H1 (cell line): ENCODE results near the gene DNAAF6.

Experiments used
- CBX5 ChIP-seq: fragments of 300-800, 300-1000 bp; sonication (generic); IDR thresholded peaks from 2 replicates; pipeline ENCODE4 v1.7.1; 2016; ENCODE audit warnings: antibody characterized with exemption, low read length, low read depth
- CHD2 ChIP-seq: IDR thresholded peaks from 2 replicates; pipeline ENCODE4 v1.6.1; 2012; ENCODE audit warnings: low read length, improper control_type of control experiment
- CHD7 ChIP-seq: fragments of 300-600 bp; sonication (generic); IDR thresholded peaks from 2 replicates; pipeline ENCODE4 v1.7.1; 2012; ENCODE audit warnings: low read length, moderate library complexity, mild to moderate bottlenecking, inconsistent platforms; ENCODE audit not compliant: insufficient replicate concordance
- CTBP2 ChIP-seq: IDR thresholded peaks from 2 replicates; pipeline ENCODE4 v1.7.0; 2011; ENCODE audit warnings: borderline replicate concordance, mild to moderate bottlenecking, moderate library complexity, mixed read lengths, low read length; ENCODE audit not compliant: insufficient read depth, insufficient read length
- KDM5A ChIP-seq: fragments of 200-600 bp; IDR thresholded peaks from 2 replicates; pipeline ENCODE4 v1.7.1; 2012; ENCODE audit warnings: mild to moderate bottlenecking, low read length, inconsistent platforms, mixed read lengths
- MAX ChIP-seq: IDR thresholded peaks from 2 replicates; pipeline ENCODE4 v1.6.1; 2012; ENCODE audit warnings: inconsistent platforms
- NRF1 ChIP-seq: IDR thresholded peaks from 2 replicates; pipeline ENCODE4 v1.6.1; 2011; ENCODE audit warnings: mild to moderate bottlenecking, low read depth, low read length, improper control_type of control experiment
- POLR2A ChIP-seq, 2 experiments: IDR thresholded peaks; 1 replicate in 1 of 2; 2 replicates in 1 of 2; pipeline ENCODE4 v1.6.1; 2011; ENCODE audit warnings: low read depth in 2 of 2, low read length in 2 of 2, mild to moderate bottlenecking in 2 of 2; ENCODE audit errors: control extremely low read depth in 1 of 2
- POLR2AphosphoS5 ChIP-seq: IDR thresholded peaks from 2 replicates; pipeline ENCODE4 v1.6.1; 2011; ENCODE audit warnings: low read depth, low read length
- SIN3A ChIP-seq, 2 experiments: IDR thresholded peaks in 1 of 2; conservative IDR thresholded peaks in 1 of 2; 2 replicates each; pipeline ENCODE4 v1.6.1; 2011 to 2012; ENCODE audit warnings: low read length in 2 of 2, improper control_type of control experiment in 1 of 2, low read depth in 1 of 2, mild to moderate bottlenecking in 1 of 2
- YY1 ChIP-seq: IDR thresholded peaks from 2 replicates; pipeline ENCODE4 v1.6.1; 2011; ENCODE audit warnings: low read depth, mild to moderate bottlenecking, low read length
- ZNF274 ChIP-seq: IDR thresholded peaks from 2 replicates; pipeline ENCODE4 v1.7.0; 2012; ENCODE audit warnings: low read length, borderline replicate concordance; ENCODE audit errors: extremely low read depth
- TF ChIP-seq, protein P1 (sequence below), 3 experiments: IDR thresholded peaks; 1 replicate in 2 of 3; 2 replicates in 1 of 3; pipeline versions ENCODE4 v1.5.1 to v1.6.1; 2011; ENCODE audit warnings: low read length in 3 of 3, mild to moderate bottlenecking in 3 of 3, inconsistent platforms in 2 of 3, low read depth in 1 of 3, moderate library complexity in 1 of 3; ENCODE audit not compliant: insufficient read depth in 1 of 3; ENCODE audit errors: control extremely low read depth in 1 of 3

DNA sequence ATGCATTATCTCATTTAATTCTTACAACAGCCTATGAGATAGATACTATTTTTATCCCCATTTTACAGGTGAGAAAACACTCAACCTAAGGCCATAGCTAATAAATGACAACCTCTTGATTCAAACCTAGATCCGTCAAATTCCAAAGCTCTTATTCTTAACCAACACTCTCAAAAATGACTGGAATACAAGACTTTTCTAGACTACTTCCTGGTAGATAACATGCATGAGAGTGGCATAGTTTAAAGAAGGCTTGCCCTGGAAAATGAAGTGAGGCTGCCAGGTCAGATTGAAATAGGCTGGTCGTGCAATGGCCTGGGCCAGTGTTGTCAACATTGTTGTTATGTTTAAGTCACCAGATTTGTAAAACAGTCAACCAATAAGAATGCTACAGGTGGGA, 86.6 kb downstream of the DNAAF6 start:
- no peak for TF ChIP-seq CHD2
- TF ChIP-seq, protein P1, sequence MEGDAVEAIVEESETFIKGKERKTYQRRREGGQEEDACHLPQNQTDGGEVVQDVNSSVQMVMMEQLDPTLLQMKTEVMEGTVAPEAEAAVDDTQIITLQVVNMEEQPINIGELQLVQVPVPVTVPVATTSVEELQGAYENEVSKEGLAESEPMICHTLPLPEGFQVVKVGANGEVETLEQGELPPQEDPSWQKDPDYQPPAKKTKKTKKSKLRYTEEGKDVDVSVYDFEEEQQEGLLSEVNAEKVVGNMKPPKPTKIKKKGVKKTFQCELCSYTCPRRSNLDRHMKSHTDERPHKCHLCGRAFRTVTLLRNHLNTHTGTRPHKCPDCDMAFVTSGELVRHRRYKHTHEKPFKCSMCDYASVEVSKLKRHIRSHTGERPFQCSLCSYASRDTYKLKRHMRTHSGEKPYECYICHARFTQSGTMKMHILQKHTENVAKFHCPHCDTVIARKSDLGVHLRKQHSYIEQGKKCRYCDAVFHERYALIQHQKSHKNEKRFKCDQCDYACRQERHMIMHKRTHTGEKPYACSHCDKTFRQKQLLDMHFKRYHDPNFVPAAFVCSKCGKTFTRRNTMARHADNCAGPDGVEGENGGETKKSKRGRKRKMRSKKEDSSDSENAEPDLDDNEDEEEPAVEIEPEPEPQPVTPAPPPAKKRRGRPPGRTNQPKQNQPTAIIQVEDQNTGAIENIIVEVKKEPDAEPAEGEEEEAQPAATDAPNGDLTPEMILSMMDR (IDR thresholded peaks at IDR 0.05; ENCODE audit: control extremely low read depth in 1 of 3, insufficient read depth in 1 of 3, low read depth in 1 of 3, low read length in 3 of 3): no peak
- TF ChIP-seq SIN3A (conservative IDR thresholded peaks at IDR 0.05 in 1 of 2, IDR thresholded peaks at IDR 0.05 in 1 of 2; ENCODE audit: low read depth in 1 of 2, low read length in 2 of 2): no peak
- no peak for TF ChIP-seq KDM5A
- no peak for TF ChIP-seq CHD7
- no peak for TF ChIP-seq POLR2A (IDR thresholded peaks at IDR 0.05; ENCODE audit: control extremely low read depth in 1 of 2, low read depth in 2 of 2, low read length in 2 of 2)
- no peak for TF ChIP-seq POLR2AphosphoS5
- TF ChIP-seq ZNF274: no peak
- no peak for TF ChIP-seq CBX5
- no peak for TF ChIP-seq MAX
- no peak for TF ChIP-seq YY1
- no peak for TF ChIP-seq NRF1
- TF ChIP-seq CTBP2: no peak
